Mesendoderm (in vitro differentiated cells): ENCODE results near the gene PCDHB4.
A peak's percentile ranks its signal among the peaks of the same experiment; 100 is the strongest.
"Not testable (repeated sequence)": the region's sequence is repeated elsewhere in the genome, so short reads cannot be mapped to it uniquely, and the experiment has no call there.

Source experiments
- DNase-seq: peaks from one replicate; pipeline ENCODE4 v3.0.0; 2013
- H2AK5ac ChIP-seq: 2 replicates; pipeline ENCODE4 v1.6.1; 2013; ENCODE audit warnings: low read length, inconsistent platforms
- H2BK120ac ChIP-seq: 2 replicates; pipeline ENCODE4 v1.6.1; 2013; ENCODE audit warnings: low read depth, mild to moderate bottlenecking, low read length, moderate library complexity, mixed read lengths
- H2BK15ac ChIP-seq: replicated peaks from 2 replicates; pipeline ENCODE4 v1.6.1; 2013; ENCODE audit warnings: low read depth, mild to moderate bottlenecking, moderate library complexity
- H2BK5ac ChIP-seq: 2 replicates; pipeline ENCODE4 v1.6.1; 2013; ENCODE audit warnings: low read length, inconsistent platforms
- H3K18ac ChIP-seq: 2 replicates; pipeline ENCODE4 v1.6.1; 2013; ENCODE audit warnings: mild to moderate bottlenecking, low read length, mixed read lengths
- H3K23ac ChIP-seq: one replicate; pipeline ENCODE4 v1.6.1; 2013; ENCODE audit warnings: low read length
- H3K27ac ChIP-seq: 2 replicates; pipeline ENCODE4 v1.5.1; 2013; ENCODE audit warnings: low read depth, mild to moderate bottlenecking, inconsistent platforms, low read length, moderate library complexity
- H3K27me3 ChIP-seq: 2 replicates; pipeline ENCODE4 v1.6.1; 2013; ENCODE audit warnings: low read length, control low read depth, mild to moderate bottlenecking, inconsistent platforms; ENCODE audit not compliant: insufficient read depth, poor library complexity
- H3K36me3 ChIP-seq: 2 replicates; pipeline ENCODE4 v1.6.1; 2013; ENCODE audit warnings: low read length, inconsistent platforms; ENCODE audit not compliant: control insufficient read depth, insufficient read depth
- H3K4ac ChIP-seq: one replicate; pipeline ENCODE4 v1.6.1; 2013; ENCODE audit warnings: low read depth, mild to moderate bottlenecking, low read length, moderate library complexity
- H3K4me1 ChIP-seq: 2 replicates; pipeline ENCODE4 v1.6.1; 2013; ENCODE audit warnings: low read depth, low read length, inconsistent platforms; ENCODE audit not compliant: control insufficient read depth
- H3K4me2 ChIP-seq: 2 replicates; pipeline ENCODE4 v1.6.1; 2013; ENCODE audit warnings: low read length
- H3K4me3 ChIP-seq: 2 replicates; pipeline ENCODE4 v1.5.1; 2013; ENCODE audit warnings: mild to moderate bottlenecking, low read length
- H3K56ac ChIP-seq: one replicate; pipeline ENCODE4 v1.6.1; 2013; ENCODE audit warnings: low read length
- H3K79me1 ChIP-seq: 2 replicates; pipeline ENCODE4 v1.6.1; 2013; ENCODE audit warnings: low read length, inconsistent platforms
- H3K79me2 ChIP-seq: 2 replicates; pipeline ENCODE4 v1.6.1; 2013; ENCODE audit warnings: mild to moderate bottlenecking, low read length; ENCODE audit not compliant: control insufficient read depth, insufficient read depth
- H3K9ac ChIP-seq: 2 replicates; pipeline ENCODE4 v1.6.1; 2013; ENCODE audit warnings: low read length, inconsistent platforms
- H4K5ac ChIP-seq: one replicate; pipeline ENCODE4 v1.6.1; 2013; ENCODE audit warnings: low read length
- H4K8ac ChIP-seq: one replicate; pipeline ENCODE4 v1.6.1; 2013; ENCODE audit warnings: low read depth, mild to moderate bottlenecking, control low read depth, low read length, moderate library complexity
- WGBS: extraction: QIAGEN DNeasy Blood & Tissue Kit; methylation state at CpG from one replicate; pipeline ENCODE4 v1.1.7; 2013; ENCODE audit warnings: low lambda C conversion rate, missing lambda C conversion rate; ENCODE audit not compliant: insufficient coverage; ENCODE audit errors: extremely low coverage; 5-methylcytosine and 5-hydroxymethylcytosine counted together

PCDHB4 gene

DNA sequence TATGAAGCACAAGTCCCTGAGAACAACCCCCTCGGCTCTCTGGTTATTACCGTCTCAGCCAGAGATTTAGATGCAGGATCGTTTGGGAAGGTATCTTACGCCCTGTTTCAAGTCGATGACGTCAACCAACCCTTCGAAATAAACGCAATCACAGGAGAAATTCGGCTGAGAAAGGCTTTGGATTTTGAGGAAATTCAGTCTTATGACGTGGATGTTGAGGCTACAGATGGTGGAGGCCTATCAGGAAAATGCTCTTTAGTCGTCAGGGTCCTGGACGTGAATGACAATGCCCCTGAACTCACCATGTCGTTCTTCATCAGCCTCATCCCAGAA is 29.3 kb downstream of the PCDHB4 start:
- Histone ChIP-seq H2BK120ac (no peak overlapping the region), H3K18ac (no peak overlapping the region), H3K4me1 (no peaks in the 10 kb centered on the region), H3K4me3 (no peak overlapping the region), H3K4me2 (no peak overlapping the region), H3K23ac (no peak overlapping the region), H4K5ac (no peak overlapping the region), H3K27me3 (no peaks in the 10 kb centered on the region), H3K79me2 (no peaks in the 10 kb centered on the region), H3K36me3 (no peaks in the 10 kb centered on the region), H2AK5ac (no peak overlapping the region), H3K56ac (no peak overlapping the region), H3K9ac (no peak overlapping the region), H2BK5ac (no peak overlapping the region), H4K8ac (no peak overlapping the region), H2BK15ac (no peak overlapping the region), H3K79me1 (no peaks in the 10 kb centered on the region), H3K27ac (no peak overlapping the region), H3K4ac (no peak overlapping the region)
- DNase-seq = no peak
- WGBS = no CpG with 5 or more reads among the region's 13 CpGs

DNA sequence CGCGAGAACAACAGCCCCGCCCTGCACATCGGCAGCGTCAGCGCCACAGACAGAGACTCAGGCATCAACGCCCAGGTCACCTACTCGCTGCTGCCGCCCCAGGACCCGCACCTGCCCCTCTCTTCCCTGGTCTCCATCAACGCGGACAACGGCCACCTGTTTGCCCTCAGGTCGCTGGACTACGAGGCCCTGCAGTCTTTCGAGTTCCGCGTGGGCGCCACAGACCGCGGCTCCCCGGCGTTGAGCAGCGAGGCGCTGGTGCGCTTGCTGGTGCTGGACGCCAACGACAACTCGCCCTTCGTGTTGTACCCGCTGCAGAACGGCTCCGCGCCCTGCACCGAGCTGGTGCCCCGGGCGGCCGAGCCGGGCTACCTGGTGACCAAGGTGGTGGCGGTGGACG is 30.0 kb downstream of the PCDHB4 start:
- not testable (repeated sequence) for H2BK5ac ChIP-seq, H3K79me2 ChIP-seq, H3K4ac ChIP-seq, H3K36me3 ChIP-seq, DNase-seq, H3K18ac ChIP-seq, H2AK5ac ChIP-seq, H2BK120ac ChIP-seq, H3K4me2 ChIP-seq, H3K4me3 ChIP-seq, H3K4me1 ChIP-seq, H4K5ac ChIP-seq, H2BK15ac ChIP-seq, H3K27ac ChIP-seq, H3K23ac ChIP-seq, H4K8ac ChIP-seq, H3K56ac ChIP-seq, H3K79me1 ChIP-seq, H3K9ac ChIP-seq, H3K27me3 ChIP-seq
- no CpG with 5 or more reads among the region's 41 CpGs for WGBS

DNA sequence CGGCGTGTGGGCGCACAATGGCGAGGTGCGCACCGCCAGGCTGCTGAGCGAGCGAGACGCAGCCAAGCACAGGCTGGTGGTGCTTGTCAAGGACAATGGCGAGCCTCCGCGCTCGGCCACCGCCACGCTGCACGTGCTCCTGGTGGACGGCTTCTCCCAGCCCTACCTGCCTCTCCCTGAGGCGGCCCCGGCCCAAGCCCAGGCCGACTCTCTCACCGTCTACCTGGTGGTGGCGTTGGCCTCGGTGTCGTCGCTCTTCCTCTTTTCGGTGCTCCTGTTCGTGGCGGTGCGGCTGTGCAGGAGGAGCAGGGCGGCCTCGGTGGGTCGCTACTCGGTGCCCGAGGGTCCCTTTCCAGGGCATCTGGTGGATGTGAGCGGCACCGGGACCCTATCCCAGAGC is 30.5 kb downstream of the PCDHB4 start:
- not testable (repeated sequence) for H2AK5ac ChIP-seq, H2BK5ac ChIP-seq, H3K9ac ChIP-seq, H2BK15ac ChIP-seq, H3K4me2 ChIP-seq, H3K56ac ChIP-seq, H3K27ac ChIP-seq, H4K5ac ChIP-seq, H3K79me2 ChIP-seq, H3K79me1 ChIP-seq, H3K4me1 ChIP-seq, H3K4me3 ChIP-seq, H3K4ac ChIP-seq, H3K36me3 ChIP-seq, H3K23ac ChIP-seq, H3K18ac ChIP-seq, DNase-seq, H2BK120ac ChIP-seq, H4K8ac ChIP-seq, H3K27me3 ChIP-seq
- no CpG with 5 or more reads among the region's 36 CpGs for WGBS

DNA sequence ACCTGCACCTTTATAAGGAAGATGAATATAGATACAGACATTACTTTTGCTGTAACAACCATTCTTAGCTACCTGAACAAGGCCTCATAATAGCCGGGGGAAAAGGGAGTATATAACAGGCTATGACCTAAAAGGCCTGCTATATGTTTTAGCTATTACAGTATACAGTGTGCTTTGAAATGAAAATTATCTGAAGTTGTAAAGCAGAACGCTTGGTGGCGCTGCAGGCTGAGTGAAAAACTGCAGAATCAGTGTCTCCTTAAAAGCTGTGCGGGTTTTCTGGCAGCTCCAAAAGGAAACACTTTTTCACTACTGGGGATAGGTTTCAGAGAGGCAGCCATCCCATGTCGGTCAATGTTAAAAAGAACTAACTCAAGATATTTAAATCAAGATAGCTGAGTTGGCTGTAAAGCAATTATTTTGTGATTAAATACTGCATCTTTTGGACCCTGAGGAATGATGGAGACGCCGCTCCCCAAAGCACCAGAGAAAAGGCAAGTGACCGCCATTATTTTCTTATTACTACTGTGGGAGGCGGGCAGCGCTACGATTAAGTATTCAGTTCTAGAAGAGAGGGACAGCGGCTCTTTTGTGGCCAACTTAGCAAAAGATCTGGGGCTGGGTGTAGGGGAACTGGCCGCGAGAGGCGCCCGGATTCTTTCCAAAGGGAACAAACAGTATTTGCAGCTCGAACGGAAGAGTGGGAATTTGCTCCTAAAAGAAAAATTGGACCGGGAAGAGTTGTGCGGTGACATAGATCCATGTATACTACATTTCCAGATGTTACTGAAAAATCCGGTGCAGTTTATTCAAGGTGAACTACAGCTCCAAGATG is 34.1 kb downstream of the PCDHB4 start:
- WGBS = no CpG with 5 or more reads among the region's 21 CpGs
- Histone ChIP-seq H2BK15ac (no peak overlapping the region), H3K36me3 (no peaks in the 10 kb centered on the region), H3K4me3 (no peak overlapping the region), H3K79me2 (no peaks in the 10 kb centered on the region), H3K56ac (no peak overlapping the region), H2AK5ac (no peak overlapping the region), H3K4me1 (no peaks in the 10 kb centered on the region), H3K23ac (no peak overlapping the region), H3K79me1 (no peaks in the 10 kb centered on the region), H3K4me2 (no peak overlapping the region), H2BK120ac (no peak overlapping the region), H4K8ac (no peak overlapping the region), H3K9ac (no peak overlapping the region), H3K18ac (no peak overlapping the region), H3K27me3 (no peaks in the 10 kb centered on the region), H3K4ac (no peak overlapping the region), H2BK5ac (no peak overlapping the region), H3K27ac (no peak overlapping the region), H4K5ac (no peak overlapping the region)
- peak; percentile 57 for DNase-seq

DNA sequence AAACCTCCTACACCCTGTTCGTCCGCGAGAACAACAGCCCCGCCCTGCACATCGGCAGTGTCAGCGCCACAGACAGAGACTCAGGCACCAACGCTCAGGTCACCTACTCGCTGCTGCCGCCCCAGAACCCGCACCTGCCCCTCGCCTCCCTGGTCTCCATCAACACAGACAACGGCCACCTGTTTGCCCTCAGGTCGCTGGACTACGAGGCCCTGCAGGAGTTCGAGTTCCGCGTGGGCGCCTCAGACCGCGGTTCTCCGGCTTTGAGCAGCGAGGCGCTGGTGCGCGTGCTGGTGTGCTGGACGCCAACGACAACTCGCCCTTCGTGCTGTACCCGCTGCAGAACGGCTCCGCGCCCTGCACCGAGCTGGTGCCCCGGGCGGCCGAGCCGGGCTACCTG is 35.7 kb downstream of the PCDHB4 start:
- H3K4me1 ChIP-seq, H3K79me1 ChIP-seq, H3K36me3 ChIP-seq, H3K27me3 ChIP-seq, H2BK15ac ChIP-seq, H3K27ac ChIP-seq, H3K4me3 ChIP-seq, H4K8ac ChIP-seq, H2BK5ac ChIP-seq, H4K5ac ChIP-seq, DNase-seq, H3K9ac ChIP-seq, H2AK5ac ChIP-seq, H3K23ac ChIP-seq, H3K56ac ChIP-seq, H2BK120ac ChIP-seq, H3K4me2 ChIP-seq, H3K79me2 ChIP-seq, H3K4ac ChIP-seq, H3K18ac ChIP-seq: not testable (repeated sequence)
- WGBS = no CpG with 5 or more reads among the region's 38 CpGs

DNA sequence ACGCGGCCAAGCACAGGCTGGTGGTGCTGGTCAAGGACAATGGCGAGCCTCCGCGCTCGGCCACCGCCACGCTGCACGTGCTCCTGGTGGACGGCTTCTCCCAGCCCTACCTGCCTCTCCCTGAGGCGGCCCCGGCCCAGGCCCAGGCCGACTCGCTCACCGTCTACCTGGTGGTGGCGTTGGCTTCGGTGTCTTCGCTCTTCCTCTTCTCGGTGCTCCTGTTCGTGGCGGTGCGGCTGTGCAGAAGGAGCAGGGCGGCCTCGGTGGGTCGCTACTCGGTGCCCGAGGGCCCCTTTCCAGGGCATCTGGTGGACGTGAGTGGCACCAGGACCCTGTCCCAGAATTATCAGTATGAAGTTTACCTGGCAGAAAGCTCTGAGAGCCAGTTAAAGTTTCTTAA is 36.3 kb downstream of the PCDHB4 start:
- H2AK5ac ChIP-seq, DNase-seq, H3K27me3 ChIP-seq, H2BK5ac ChIP-seq, H4K5ac ChIP-seq, H2BK15ac ChIP-seq, H3K23ac ChIP-seq, H3K79me2 ChIP-seq, H3K79me1 ChIP-seq, H3K4me2 ChIP-seq, H3K4me1 ChIP-seq, H2BK120ac ChIP-seq, H3K27ac ChIP-seq, H3K9ac ChIP-seq, H3K4ac ChIP-seq, H3K4me3 ChIP-seq, H3K56ac ChIP-seq, H4K8ac ChIP-seq, H3K18ac ChIP-seq, H3K36me3 ChIP-seq: not testable (repeated sequence)
- no CpG with 5 or more reads among the region's 28 CpGs for WGBS
